HEK293 (cell line): Measurements from ENCODE around the gene SYNE1.

Source experiments
- HOXA7 ChIP-seq: sonication (generic); formaldehyde crosslinking; IDR thresholded peaks from 2 replicates; pipeline ENCODE4 v1.8.1; 2022; ENCODE audit warnings: missing genetic modification reagents, borderline replicate concordance
- KLF9 ChIP-seq: fragments of 450-650 bp; formaldehyde crosslinking; IDR thresholded peaks from 2 replicates; pipeline ENCODE4 v1.5.1; 2016; ENCODE audit warnings: missing biosample characterization, missing genetic modification characterization, low read depth
- PRDM4 ChIP-seq: fragments of 450-650 bp; formaldehyde crosslinking; IDR thresholded peaks from 2 replicates; pipeline ENCODE4 v1.5.1; 2017; ENCODE audit warnings: missing biosample characterization, missing genetic modification characterization
- TCF7L2 ChIP-seq: IDR thresholded peaks from 2 replicates; pipeline ENCODE4 v1.6.1; 2011; ENCODE audit warnings: low read depth, mild to moderate bottlenecking, inconsistent platforms, low read length, moderate library complexity, borderline replicate concordance
- ZNF24 ChIP-seq: fragments of 450-650 bp; formaldehyde crosslinking; IDR thresholded peaks from 2 replicates; pipeline ENCODE4 v1.5.1; 2016; ENCODE audit warnings: missing biosample characterization, missing genetic modification characterization
- ZNF645 ChIP-seq: fragments of 450-650 bp; formaldehyde crosslinking; IDR thresholded peaks from 2 replicates; pipeline ENCODE4; 2016; ENCODE audit warnings: missing biosample characterization, missing genetic modification characterization
- ZNF660 ChIP-seq: fragments of 450-650 bp; IDR thresholded peaks from 2 replicates; pipeline ENCODE4 v1.5.1; 2018; ENCODE audit warnings: missing biosample characterization, mild to moderate bottlenecking, missing genetic modification characterization
- ZSCAN18 ChIP-seq: fragments of 450-650 bp; formaldehyde crosslinking; IDR thresholded peaks from 2 replicates; pipeline ENCODE4 v1.5.1; 2016; ENCODE audit warnings: missing biosample characterization, missing genetic modification characterization
- TF ChIP-seq, protein P1 (sequence below): fragments of 450-650 bp; formaldehyde crosslinking; IDR thresholded peaks from 2 replicates; pipeline ENCODE4 v1.5.1; 2016; ENCODE audit warnings: missing biosample characterization, missing genetic modification characterization
- TF ChIP-seq, protein P2 (sequence below): fragments of 450-650 bp; formaldehyde crosslinking; IDR thresholded peaks from 2 replicates; pipeline ENCODE4 v1.5.1; 2016; ENCODE audit warnings: missing biosample characterization, missing genetic modification characterization

GRCh38 chr6:152091851-152092341 is 545.3 kb downstream of the SYNE1 start:
- TF ChIP-seq KLF9 (tag by site-specific recombination) = no peak
- no peak for TF ChIP-seq TCF7L2
- TF ChIP-seq, protein P1, sequence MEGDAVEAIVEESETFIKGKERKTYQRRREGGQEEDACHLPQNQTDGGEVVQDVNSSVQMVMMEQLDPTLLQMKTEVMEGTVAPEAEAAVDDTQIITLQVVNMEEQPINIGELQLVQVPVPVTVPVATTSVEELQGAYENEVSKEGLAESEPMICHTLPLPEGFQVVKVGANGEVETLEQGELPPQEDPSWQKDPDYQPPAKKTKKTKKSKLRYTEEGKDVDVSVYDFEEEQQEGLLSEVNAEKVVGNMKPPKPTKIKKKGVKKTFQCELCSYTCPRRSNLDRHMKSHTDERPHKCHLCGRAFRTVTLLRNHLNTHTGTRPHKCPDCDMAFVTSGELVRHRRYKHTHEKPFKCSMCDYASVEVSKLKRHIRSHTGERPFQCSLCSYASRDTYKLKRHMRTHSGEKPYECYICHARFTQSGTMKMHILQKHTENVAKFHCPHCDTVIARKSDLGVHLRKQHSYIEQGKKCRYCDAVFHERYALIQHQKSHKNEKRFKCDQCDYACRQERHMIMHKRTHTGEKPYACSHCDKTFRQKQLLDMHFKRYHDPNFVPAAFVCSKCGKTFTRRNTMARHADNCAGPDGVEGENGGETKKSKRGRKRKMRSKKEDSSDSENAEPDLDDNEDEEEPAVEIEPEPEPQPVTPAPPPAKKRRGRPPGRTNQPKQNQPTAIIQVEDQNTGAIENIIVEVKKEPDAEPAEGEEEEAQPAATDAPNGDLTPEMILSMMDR = no peak
- TF ChIP-seq, protein P2, sequence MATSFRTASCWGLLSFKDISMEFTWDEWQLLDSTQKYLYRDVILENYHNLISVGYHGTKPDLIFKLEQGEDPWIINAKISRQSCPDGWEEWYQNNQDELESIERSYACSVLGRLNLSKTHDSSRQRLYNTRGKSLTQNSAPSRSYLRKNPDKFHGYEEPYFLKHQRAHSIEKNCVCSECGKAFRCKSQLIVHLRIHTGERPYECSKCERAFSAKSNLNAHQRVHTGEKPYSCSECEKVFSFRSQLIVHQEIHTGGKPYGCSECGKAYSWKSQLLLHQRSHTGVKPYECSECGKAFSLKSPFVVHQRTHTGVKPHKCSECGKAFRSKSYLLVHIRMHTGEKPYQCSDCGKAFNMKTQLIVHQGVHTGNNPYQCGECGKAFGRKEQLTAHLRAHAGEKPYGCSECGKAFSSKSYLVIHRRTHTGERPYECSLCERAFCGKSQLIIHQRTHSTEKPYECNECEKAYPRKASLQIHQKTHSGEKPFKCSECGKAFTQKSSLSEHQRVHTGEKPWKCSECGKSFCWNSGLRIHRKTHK (tag by site-specific recombination) = no peak
- no peak for TF ChIP-seq HOXA7
- no peak for TF ChIP-seq ZNF660
- no peak for TF ChIP-seq PRDM4 (tag by site-specific recombination)
- no peak for TF ChIP-seq ZSCAN18 (tag by site-specific recombination)
- no peak for TF ChIP-seq ZNF24 (tag by site-specific recombination)
- TF ChIP-seq ZNF645 = no peak
